GM19452 (cell line): Measurements from ENCODE around the gene MIPEP.
"Not testable (repeated sequence)": the region's sequence is repeated elsewhere in the genome, so short reads cannot be mapped to it uniquely, and the experiment has no call there.

Source experiments
- ATAC-seq: cut with Tn5 transposase; IDR thresholded peaks from one replicate; pipeline ENCODE4 v1.9.1; 2021; ENCODE audit not compliant: unreplicated experiment

MIPEP gene

DNA sequence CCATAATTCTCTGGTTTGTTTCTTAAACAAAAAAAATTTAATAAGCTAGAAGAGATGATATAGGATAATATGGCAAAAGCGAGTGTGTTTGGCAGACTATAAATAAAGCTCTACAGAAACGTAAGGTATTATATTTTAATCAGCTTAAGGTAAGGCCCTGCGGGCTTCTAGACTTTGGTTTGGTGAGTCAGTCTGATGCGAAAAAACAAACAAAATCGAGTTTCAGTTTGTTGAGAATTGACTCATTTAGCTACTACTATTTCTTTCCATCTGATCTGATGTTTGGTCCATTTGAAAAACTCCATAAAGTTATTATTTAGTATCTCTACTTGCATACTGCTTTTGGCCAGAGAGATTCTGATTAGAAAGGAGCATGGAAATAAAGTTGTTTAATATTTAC, 138.0 kb downstream of the MIPEP start:
- no peak for ATAC-seq

DNA sequence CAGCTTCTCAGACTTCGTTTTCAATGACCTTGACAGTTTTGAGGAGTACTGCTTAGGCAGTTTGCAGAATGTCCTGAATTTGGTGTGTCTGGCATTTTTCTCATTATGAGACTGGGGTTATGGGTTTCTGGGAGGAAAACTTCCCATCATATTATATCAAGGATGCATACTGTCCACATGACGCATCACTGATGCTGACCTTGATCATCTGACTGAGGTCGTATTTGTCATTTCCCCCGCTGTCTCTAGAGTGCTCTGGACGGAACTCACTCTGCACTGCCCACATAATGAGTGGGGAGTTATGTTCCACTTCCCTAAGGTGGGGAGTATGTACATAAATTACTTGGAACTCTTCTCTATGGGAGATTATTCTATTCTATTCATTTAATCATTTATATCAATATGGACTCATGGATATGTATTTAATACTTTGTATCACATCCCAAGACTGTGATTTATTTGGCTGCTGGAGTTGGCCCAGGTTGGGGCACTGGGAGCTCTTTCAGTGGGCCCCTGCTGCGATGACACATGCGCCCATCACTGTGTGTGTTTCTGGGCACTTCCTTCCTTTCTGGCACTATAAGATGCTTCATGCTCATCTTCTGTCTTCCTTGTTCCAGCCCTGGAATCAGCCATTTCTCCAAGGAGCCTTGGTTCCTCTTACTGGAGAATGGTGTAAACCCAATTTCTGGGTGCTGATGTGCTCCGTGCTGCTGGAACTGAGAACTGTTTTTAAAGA, 138.6 kb downstream of the MIPEP start:
- no peak for ATAC-seq

DNA sequence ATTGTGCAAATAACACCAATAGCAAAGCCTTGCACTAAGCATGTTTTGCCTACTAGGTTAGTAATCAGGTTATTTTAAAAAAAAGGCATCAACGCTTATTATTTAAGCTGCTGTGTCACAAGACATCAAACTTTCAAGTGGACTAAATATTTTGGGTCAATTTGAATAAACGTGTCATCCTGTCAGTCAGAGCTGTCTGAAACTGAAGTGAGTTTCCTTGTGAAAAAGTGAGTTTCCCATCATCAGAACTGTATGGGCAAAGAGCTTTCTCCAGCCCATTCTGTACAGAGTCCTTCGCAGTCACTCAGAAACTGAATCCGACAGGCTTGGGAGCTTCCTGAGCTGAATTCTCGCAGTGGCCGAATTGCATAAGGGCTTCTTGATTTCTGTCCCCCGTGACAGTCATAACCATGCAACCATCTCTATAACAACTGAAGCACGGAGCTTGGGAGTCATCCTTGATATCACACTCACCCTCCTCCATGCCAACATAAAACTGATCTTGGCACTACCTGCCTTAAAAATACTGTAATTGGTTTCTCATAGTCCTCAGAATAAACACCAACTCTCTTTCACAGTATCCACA, 139.8 kb downstream of the MIPEP start:
- no peak for ATAC-seq

DNA sequence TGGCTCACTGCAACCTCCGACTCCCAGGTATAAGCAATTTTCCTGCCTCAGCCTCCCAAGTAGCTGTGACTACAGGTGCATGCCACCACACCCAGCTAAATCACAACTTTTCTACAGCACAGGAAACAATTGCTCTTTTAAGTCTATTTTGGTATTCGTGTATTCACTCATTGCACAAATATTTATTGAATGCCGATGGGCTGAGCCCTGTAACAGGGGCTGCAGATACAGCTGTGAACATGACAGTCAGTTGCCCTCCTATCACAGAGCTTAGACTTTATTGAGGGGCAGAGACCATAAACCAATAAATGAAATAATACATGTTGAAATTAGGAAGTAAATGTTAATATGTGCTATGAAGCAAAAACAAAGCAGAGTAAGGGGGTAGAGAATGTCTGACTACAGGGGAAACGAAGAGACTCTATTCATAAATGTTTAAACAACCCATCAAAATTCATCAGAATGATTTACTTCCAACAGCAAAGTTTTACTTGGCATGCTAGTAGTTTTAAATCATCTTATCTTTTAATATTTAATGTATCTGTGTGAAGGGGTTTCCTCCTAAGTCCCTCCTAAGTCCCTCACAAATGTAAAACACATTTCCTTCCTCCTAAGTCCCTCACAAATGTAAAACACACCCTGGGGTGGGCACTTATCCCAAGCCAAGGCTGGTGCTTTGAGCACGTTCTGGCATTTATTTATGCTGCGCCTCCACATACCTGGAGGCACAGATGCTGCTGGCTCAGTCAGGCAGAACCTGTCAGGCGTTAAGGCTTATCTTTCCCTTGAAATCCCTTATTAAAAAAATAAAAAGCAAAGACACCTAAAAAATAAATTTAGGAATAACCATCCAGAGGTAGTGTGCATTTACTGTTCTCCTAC, 140.8 kb downstream of the MIPEP start:
- no peak for ATAC-seq

DNA sequence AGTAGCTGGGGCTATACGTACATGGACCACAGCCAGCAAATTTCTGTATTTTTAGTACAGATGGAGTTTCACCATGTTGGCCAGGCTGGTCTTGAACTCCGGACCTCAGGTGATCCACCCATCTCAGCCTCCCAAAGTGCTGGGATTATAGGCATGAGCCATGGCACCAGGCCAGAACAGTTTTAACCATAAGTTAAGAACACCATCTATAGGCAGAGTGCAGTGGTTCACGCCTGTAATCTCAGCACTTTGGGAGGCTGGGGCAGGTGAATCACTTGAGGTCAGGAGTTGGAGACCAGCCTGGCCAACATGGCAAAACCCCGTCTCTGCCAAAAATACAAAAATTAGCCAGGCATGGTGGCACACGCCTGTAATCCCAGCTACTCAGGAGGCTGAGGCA, 143.1 kb downstream of the MIPEP start:
- ATAC-seq = not testable (repeated sequence)

DNA sequence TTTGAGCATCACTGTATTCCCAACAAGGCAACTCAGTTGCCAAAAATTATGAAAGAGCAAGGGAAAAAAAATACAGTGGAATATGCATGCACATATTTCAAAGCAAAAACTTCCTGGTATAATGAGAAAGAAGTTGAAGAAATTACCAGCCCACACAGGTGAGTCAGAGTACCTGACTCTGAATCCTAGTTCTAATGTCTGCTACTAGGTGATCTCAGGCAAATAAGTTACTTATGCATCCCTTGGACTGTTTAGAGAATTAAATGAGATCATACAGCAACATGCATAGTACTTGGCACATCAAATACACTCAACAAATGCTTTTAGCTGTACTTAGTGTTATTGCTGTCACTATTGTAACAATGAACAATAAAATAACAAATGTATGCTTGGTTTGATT, 144.9 kb downstream of the MIPEP start:
- ATAC-seq = no peak

DNA sequence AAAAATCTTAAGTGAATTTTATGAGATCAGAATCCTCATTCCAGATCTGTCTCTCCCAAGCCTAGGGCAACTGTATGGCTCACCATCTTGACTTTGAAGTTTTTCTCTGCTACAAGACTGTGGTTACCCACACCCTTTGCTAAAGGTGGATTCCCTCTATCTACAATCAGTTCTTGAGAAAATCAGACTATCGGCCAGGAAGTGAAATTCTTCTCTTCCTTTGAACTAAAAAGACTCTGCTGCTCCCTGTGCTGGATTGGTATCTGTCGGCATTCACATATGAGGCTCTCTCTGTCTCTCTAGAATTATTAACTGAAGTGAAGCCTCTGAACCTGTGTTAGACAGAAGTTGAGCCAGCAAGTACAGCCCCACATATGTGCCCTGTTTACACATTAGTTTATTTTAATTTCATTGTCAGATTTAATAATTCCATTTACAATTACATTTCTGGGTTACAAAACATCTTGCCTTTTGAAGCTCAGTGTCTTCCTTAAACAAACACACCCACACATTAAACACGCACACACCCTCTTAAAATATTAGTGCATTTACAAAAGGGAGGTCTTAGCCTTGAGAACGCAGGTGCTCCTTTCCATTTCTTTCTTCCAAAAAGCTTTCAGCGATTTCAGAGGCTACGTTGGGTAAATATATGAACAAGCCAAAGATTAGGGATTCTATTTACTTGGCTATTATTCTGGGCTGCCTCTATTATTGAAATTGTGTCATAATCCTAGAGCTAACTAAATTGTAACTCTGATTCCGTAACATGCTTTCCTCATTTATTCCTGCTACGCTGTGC, 145.7 kb downstream of the MIPEP start:
- no peak for ATAC-seq

DNA sequence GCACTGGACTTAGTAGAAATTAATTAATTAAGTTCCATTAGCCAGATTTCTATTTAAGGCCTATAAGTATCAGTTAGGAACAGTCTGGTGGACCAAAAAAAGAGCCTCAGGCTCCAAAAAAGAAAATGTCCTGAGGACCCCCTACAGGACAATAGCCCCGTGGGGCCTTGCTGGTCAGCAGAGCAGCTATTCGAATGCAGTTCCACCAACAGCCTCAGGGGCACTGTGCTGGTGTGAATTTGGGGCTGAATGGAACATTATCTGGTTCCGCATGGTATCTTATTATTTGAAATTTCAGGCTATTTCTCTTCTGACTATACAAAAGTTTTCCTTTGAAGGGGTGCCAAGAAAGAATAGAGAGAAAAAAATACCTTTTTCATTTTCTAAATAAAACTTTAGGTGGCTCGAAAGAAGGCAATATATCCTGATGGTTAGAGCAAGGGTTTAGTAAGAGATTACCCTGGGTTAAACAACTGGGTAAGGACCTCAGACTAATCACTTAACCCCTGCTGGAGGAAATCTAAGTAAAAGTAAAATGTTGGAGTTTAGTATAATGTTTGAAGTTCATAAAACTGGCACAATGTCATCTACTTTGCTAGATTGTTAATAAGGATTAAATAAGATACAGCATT, 147.2 kb downstream of the MIPEP start:
- no peak for ATAC-seq

DNA sequence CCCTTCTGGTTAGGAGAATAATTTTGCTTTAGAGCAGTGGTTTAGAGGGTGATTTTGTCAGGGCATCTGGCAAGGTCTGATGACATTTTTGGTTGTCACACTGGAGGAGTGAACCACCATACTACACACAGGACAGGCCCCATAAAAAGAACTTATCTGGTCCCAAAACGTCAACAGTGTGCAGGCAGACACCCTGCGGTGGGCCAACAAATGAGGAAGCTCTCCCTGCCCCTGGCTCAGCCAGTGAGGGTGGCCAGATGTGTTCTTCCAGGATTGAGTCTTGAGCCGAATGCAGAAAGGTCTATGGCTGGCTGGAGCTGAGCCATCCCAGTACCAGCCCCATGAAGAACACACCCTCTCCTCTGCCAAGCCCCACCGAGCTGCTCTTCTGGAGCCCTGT, 149.2 kb downstream of the MIPEP start:
- no peak for ATAC-seq

DNA sequence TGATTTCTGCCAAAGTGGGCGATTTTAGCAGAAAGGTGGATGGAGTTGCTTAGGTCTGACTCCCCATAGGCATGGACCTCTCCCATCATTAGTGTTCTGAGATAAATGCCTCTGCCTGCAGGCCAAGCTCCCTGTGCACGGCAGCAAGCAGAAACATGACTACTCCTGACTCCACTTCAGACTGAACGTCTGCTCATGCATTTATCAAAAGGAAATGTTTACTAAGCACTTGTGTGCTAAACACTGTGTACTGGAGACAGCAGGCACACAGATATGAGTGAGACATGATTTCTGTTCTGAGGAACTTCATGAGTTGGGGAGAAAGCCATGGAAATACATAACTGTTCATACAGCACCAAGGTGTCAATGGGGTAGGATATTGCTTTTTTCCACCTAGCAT, 149.6 kb downstream of the MIPEP start:
- ATAC-seq = no peak

DNA sequence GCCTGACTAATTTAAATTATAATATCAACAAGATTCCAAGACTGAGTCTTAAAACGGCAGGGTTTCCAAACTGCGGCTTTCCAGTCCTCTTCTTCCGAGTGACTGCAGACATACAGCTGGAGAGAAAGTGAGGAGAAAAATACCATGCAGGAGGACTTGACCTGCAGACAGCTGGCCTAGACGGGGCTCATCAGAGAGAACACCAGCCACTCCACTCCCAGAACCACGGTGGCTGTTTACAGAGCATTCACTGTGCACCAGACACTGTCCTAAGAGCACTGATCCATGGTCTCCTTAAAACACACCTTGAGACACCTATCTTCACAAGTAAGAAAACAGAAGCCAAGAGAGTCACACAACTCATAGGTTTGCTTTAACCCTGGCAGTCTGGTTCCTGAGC, 152.7 kb downstream of the MIPEP start:
- no peak for ATAC-seq

DNA sequence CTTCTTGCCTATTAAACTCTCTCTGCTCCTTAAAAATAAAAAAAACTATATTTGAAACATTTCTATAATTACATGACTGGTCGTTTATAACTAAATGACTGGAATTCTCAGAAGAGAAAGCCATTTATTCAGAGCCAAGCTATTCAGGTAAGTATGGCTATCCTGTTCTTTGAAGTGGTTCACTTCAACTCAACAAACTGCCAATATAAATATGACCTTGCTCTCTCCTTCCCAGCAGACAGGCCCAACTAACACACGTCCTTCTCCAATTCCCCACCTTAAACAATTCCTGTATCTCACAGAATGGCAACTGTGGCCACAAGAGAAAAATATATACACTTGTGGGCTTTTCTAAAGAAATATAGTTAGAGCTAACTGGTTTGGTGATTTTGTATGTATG, 153.9 kb downstream of the MIPEP start:
- no peak for ATAC-seq

DNA sequence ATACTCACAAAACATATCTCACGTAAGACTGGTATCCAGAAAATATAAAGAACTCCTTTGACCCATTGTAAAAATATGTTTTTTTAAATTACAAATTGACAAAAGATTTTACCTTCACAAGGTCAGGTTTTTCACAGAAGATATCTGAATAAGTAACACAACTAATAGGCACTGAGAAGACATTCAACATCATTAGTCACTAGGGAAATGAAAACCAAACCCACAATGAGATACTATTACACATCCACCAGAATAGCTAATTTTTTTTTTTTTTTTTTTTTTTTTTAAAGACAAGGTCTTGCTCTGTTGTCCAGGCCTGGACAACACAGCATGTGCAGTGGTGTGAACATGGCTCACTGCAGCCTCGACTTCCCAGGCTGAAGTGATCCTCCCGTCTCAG, 157.5 kb downstream of the MIPEP start:
- ATAC-seq = no peak

DNA sequence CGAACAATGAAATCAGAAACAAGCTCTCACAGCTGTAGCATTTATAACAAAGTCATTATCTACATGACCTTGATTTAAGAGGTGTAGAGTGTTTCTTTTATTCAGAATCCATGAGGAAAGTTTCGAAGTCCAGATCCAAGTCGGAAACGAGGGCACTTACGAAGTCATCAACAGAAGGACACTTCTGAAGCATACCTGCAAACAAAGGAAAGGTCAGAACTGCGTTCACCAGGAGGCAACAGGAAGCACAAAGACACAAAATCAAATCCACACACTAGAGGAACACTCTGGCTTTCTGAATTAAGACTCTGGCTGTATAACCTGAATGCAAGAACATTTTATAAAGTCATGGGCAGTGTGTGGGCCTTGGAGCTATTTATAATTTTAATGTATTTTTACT, 158.9 kb downstream of the MIPEP start:
- ATAC-seq = no peak

DNA sequence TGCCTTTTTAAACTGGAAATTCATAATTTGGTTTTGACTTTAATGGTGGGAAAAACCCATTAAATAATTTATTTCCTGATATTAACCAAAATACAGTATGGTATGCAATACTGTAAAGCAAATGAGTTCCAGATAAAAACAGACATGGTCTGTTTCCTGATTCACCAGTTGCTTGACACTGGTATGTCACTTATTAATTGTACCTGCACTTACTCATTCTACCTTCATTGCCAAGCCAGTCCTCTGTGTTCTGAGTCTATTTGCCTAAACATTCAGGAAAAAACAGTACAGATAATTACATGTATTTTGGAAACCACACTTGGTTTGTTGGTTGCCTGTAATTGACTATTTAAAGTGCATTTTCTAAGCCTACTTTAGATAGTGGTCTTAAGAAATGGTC, 159.7 kb downstream of the MIPEP start:
- ATAC-seq = no peak

DNA sequence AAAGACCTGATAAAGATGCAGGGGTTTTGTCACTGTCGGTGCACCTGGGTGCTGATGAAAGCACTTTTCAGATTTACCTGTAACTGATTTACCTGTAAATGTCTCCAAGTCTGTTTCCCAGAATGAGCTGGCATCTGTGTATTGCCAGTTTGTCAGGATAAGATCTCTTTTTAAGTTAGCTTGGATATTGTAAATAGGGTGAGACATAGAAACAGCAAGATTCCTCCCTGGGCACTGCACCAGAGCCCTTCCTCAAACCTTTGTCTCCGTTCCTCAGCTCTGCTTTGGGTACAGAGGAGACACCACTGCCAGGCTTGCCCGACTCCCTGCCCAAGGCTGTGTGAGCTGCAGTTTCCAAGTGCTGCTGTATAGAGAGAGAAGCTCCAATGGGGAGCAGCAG, 160.4 kb downstream of the MIPEP start:
- ATAC-seq = no peak

DNA sequence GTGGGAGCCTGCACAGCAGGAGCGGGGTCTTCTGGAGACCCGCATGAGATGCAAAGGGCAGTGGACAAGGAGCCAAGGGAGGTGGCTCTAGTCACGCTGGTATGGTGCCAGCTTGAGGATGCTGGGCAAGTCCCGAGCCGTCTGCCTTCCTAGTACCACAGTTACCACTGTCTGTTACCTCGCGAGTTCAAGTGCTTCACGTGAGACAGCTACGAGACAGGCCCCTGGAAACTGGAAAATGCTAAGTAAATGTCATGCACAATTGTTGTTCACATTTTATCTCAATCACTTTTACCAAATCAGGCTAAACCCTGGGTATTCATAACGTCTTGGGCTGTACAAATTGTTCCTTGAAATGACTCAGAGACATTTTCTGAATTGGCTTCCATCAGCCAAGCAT, 163.3 kb downstream of the MIPEP start:
- no peak for ATAC-seq

DNA sequence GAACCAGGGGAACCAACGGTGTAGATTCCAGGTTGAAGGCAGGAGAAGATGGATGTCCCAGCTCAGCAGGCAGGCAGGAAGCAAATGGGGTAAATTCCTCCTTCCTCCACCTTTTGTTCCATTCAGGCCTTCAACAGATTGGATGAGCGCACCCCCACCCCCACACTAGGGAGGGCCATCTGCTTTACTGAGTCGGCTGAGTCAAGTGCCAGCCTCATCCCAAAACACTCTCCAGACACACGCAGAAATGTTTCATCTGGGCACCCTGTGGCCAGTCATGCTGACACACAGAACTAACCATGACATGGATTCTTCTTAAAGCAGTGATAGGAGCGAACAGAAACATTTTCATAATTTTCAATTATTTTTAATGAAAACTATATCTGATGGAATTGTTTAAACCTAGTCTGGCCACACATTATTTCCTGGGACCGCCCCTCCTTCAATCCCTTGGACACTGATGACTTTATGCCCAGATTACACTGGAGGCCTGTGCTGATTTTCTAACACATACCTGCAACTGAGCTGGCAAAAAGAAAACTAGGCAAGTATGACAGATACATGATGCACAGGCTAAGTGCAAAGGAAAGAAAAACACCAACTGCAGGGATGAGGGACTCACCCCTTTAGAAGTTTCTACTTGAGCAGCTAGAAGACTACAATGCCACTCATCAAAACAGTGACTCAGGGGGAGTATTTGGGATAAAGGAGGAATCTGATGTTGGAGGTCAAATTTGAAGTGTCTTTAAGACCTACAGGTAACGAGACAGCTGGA, 164.8 kb downstream of the MIPEP start:
- ATAC-seq = no peak

DNA sequence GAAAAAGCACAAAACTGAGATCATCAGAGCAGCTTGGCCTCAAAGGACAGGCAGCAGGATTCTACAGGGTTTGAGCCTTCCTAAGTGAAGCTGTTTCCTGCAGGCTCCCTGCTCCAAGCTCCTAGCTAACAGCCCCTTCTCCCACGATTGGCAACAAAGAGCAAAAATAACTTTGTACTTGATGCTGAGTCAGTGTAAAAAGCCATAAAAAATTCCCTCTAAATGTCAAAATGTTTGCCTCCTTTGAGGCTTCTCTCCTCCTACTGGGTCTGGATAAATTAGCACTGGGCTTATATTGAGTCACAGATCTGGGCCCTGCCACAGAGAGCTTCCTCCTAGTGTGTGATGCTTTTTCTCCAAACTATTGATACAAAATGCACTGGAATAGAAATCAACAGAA, 165.7 kb downstream of the MIPEP start:
- ATAC-seq = no peak
